Esophagus muscularis mucosa (tissue), 4 donors: ENCODE data around the gene GSK3B. TPM values are rescaled to one million over a fixed set of nuclear protein-coding genes. Genes with fewer than 3 reads are reported as not detected.

Experiments used
- DNase-seq: peaks from one replicate; pipeline ENCODE4 v3.0.0-alpha.2; 2017; ENCODE audit errors: extremely low spot score
- H3K27ac ChIP-seq, 4 donors: fragments of 200-600 bp; sonication (generic); replicated peaks in 1 of 4; 1 replicate in 3 of 4; 2 replicates in 1 of 4; pipeline ENCODE4 v1.5.1; 2016 to 2019; ENCODE audit warnings: mild to moderate bottlenecking in 1 of 4
- H3K27me3 ChIP-seq, 4 donors: fragments of 200-600 bp; sonication (generic); one replicate each; pipeline versions ENCODE4 v1.5.1 to v1.6.0; 2016 to 2019
- H3K36me3 ChIP-seq, 4 donors: fragments of 200-600 bp; sonication (generic); one replicate each; pipeline ENCODE4 v1.5.1; 2016 to 2019
- H3K4me1 ChIP-seq, 4 donors: fragments of 200-600 bp; sonication (generic); one replicate each; pipeline ENCODE4 v1.5.1; 2016 to 2019
- H3K4me3 ChIP-seq, 4 donors: fragments of 200-600 bp; sonication (generic); 1 replicate in 2 of 4; 2 replicates in 2 of 4; pipeline ENCODE4 v1.5.1; 2016 to 2019; ENCODE audit warnings: mild to moderate bottlenecking in 4 of 4, moderate library complexity in 1 of 4
- H3K9me3 ChIP-seq, 4 donors: fragments of 200-600 bp; sonication (generic); 1 replicate in 3 of 4; 2 replicates in 1 of 4; pipeline ENCODE4 v1.5.1; 2016 to 2019
- CTCF ChIP-seq, 3 experiments: fragments of 200-600 bp in 2 of 3; fragments of 450-650 bp in 1 of 3; sonication (generic) in 2 of 3; IDR thresholded peaks; one replicate each; pipeline ENCODE4 v1.5.1; 2017 to 2019; ENCODE audit warnings: antibody characterized with exemption in 3 of 3, mild to moderate bottlenecking in 2 of 3, moderate library complexity in 1 of 3
- EP300 ChIP-seq: sonication (generic); formaldehyde crosslinking; IDR thresholded peaks from one replicate; pipeline ENCODE4 v1.6.1; 2017; ENCODE audit warnings: antibody characterized with exemption
- POLR2A ChIP-seq: fragments of 450-650 bp; IDR thresholded peaks from one replicate; pipeline ENCODE4 v1.6.1; 2017; ENCODE audit warnings: antibody characterized with exemption, moderate library complexity, mild to moderate bottlenecking, low read depth
- POLR2AphosphoS5 ChIP-seq, 2 donors: sonication (generic); formaldehyde crosslinking; IDR thresholded peaks; one replicate each; pipeline ENCODE4 v1.6.1; 2017; ENCODE audit warnings: antibody characterized with exemption in 2 of 2
- WGBS: methylation state at CpG from one replicate; pipeline ENCODE4 v1.1.5; 2018; 5-methylcytosine and 5-hydroxymethylcytosine counted together
- intact Hi-C: fragments of 100-400 bp; cut with DNase I; formaldehyde crosslinking; loops from one replicate; pipeline ENCODE4 v1.15.1; 2023
- total RNA-seq, 4 donors: library from RNA; depleted of rRNA; stranded (reverse); fragments of >200 nt; gene quantifications; one replicate each; pipeline versions ENCODE4 v1.1.0 to v1.2.1, GENCODE V29; 2016

Gene GSK3B
- total RNA-seq, 4 donors from 2014 or later = 30.3 to 35.4 (median 31.3) TPM

GRCh38 chr3:119783883-119784282, 310.4 kb downstream of the GSK3B start:
- no peaks in the 10 kb centered on the region for H3K4me1 ChIP-seq
- no peak overlapping the region for H3K4me3 ChIP-seq
- no peaks in the 10 kb centered on the region for H3K27me3 ChIP-seq
- H3K36me3 ChIP-seq = no peaks in the 10 kb centered on the region
- no peak for TF ChIP-seq POLR2A
- TF ChIP-seq POLR2AphosphoS5 (IDR thresholded peaks at IDR 0.05) = no peak
- TF ChIP-seq EP300 = no peak
- no peak for TF ChIP-seq CTCF (IDR thresholded peaks at IDR 0.05)
- WGBS = 62% methylated on average over 7 of the region's 7 CpGs
- DNase-seq = no peak
- no peaks in the 10 kb centered on the region for H3K9me3 ChIP-seq
- intact Hi-C loops = no loop called here
- H3K27ac ChIP-seq = no peak overlapping the region

- H3K36me3 ChIP-seq = no peaks in the 10 kb centered on the region
- H3K27ac ChIP-seq = no peak overlapping the region
- H3K4me1 ChIP-seq = no peaks in the 10 kb centered on the region
- H3K9me3 ChIP-seq = no peaks in the 10 kb centered on the region
- intact Hi-C loops = no loop called here
- H3K27me3 ChIP-seq = no peaks in the 10 kb centered on the region
- TF ChIP-seq CTCF (IDR thresholded peaks at IDR 0.05) (no peak), EP300 (no peak), POLR2AphosphoS5 (IDR thresholded peaks at IDR 0.05) (no peak)
- H3K4me3 ChIP-seq = no peak overlapping the region
- WGBS = 84% methylated on average over 2 of the region's 2 CpGs
- no peak for DNase-seq
These were observed 311.0 kb downstream of the GSK3B start for GRCh38 chr3:119783255-119783654.

- TF ChIP-seq POLR2A (no peak), CTCF (IDR thresholded peaks at IDR 0.05) (no peak), EP300 (no peak), POLR2AphosphoS5 (IDR thresholded peaks at IDR 0.05) (no peak)
- WGBS = no CpG with 5 or more reads among the region's 1 CpG
- no peak overlapping the region for H3K4me3 ChIP-seq
- no peaks in the 10 kb centered on the region for H3K9me3 ChIP-seq
- no peak for DNase-seq
- H3K36me3 ChIP-seq = no peaks in the 10 kb centered on the region
- H3K27ac ChIP-seq = no peak overlapping the region
- intact Hi-C loops = no loop called here
- no peaks in the 10 kb centered on the region for H3K27me3 ChIP-seq
- no peaks in the 10 kb centered on the region for H3K4me1 ChIP-seq
These were observed 311.8 kb downstream of the GSK3B start for GRCh38 chr3:119782460-119782859.

GRCh38 chr3:119781330-119782198, 312.7 kb downstream of the GSK3B start, which contains the start of gene NR1I2:
TSS of gene NR1I2 (plus strand) at chr3:119782101.
- H3K4me3 ChIP-seq = no peak within 1 kb of the TSS
- intact Hi-C loops = no loop called here
- no peak for DNase-seq

More at GRCh38 chr3:119781330-119782198, 312.7 kb downstream of the GSK3B start, which contains the start of gene NR1I2:
- H3K27ac ChIP-seq = no peak within 1 kb of the TSS
- WGBS = 81% methylated on average over 10 of the region's 10 CpGs
- H3K27me3 ChIP-seq = no peaks in the 10 kb centered on the region
- H3K36me3 ChIP-seq = no peaks in the 10 kb centered on the region
- H3K4me1 ChIP-seq = no peaks in the 10 kb centered on the region
- no peak for TF ChIP-seq POLR2AphosphoS5 (IDR thresholded peaks at IDR 0.05)
- TF ChIP-seq POLR2A = no peak
- no peak for TF ChIP-seq EP300
- TF ChIP-seq CTCF (IDR thresholded peaks at IDR 0.05) = no peak
- H3K9me3 ChIP-seq = peaks cover 0 to 5% (median 3%) of the 10 kb centered on the region in 4 donors
